ENCODE measurements around the gene PSAP. TPM values are rescaled to one million over a fixed set of nuclear protein-coding genes. Genes with fewer than 3 reads are reported as not detected.

The PSAP gene
- total and polyA plus RNA-seq, 4 donors: 255 to 671 (median 472) TPM

- Histone ChIP-seq H3K9me3 (ENCODE audit: control insufficient read depth in 4 of 4, low read length in 3 of 4) (no peaks in the 10 kb centered on the region), H3K4me1 (ENCODE audit: control insufficient read depth in 4 of 4, insufficient read depth in 4 of 4, low read length in 3 of 4) (no peaks in the 10 kb centered on the region), H3K36me3 (ENCODE audit: control insufficient read depth in 4 of 4, insufficient read depth in 3 of 4, low read depth in 1 of 4, low read length in 3 of 4) (peaks cover 2 to 28% (median 15%) of the 10 kb centered on the region in 4 donors), H3K27ac (ENCODE audit: low read depth in 1 of 2, low read length in 2 of 2) (no peak overlapping the region), H3K4me3 (ENCODE audit: low read depth in 1 of 3, low read length in 3 of 3) (no peak overlapping the region), H3K27me3 (ENCODE audit: control insufficient read depth in 4 of 4, insufficient read depth in 4 of 4, low read length in 3 of 4) (no peaks in the 10 kb centered on the region), H3K9ac (ENCODE audit: low read depth in 1 of 2, low read length in 2 of 2) (no peak overlapping the region)
- DNase-seq (ENCODE audit: low spot score): no peak
- 59% methylated on average over 11 of the region's 11 CpGs for WGBS
- TF ChIP-seq ZBTB33 (IDR thresholded peaks at IDR 0.05): no peak
- TF ChIP-seq RAD21 (IDR thresholded peaks at IDR 0.05): no peak
- no peak for TF ChIP-seq NR2F2 (IDR thresholded peaks at IDR 0.05)
- TF ChIP-seq FOXA2 (IDR thresholded peaks at IDR 0.05): no peak
- TF ChIP-seq TAF1 (conservative IDR thresholded peaks at IDR 0.05): no peak
- TF ChIP-seq GABPA (IDR thresholded peaks at IDR 0.05 in 1 of 2, conservative IDR thresholded peaks at IDR 0.05 in 1 of 2): no peak
- TF ChIP-seq ATF3 (IDR thresholded peaks at IDR 0.05): no peak
- TF ChIP-seq RXRA (IDR thresholded peaks at IDR 0.05): no peak
- TF ChIP-seq YY1 (IDR thresholded peaks at IDR 0.05): no peak
- TF ChIP-seq FOXA1 (IDR thresholded peaks at IDR 0.05): no peak
- no peak for TF ChIP-seq SP1 (IDR thresholded peaks at IDR 0.05)
- TF ChIP-seq HNF4G (IDR thresholded peaks at IDR 0.05): no peak
Observed at GRCh38 chr10:71812913-71813590, 38.0 kb downstream of the PSAP start.

GRCh38 chr10:71812016-71812912 lies 38.8 kb downstream of the PSAP start:
- H3K9ac ChIP-seq (ENCODE audit: low read depth in 1 of 2, low read length in 2 of 2): no peak overlapping the region
- peak; percentile 86 for DNase-seq (ENCODE audit: low spot score)
- no peaks in the 10 kb centered on the region for H3K9me3 ChIP-seq (ENCODE audit: control insufficient read depth in 4 of 4, low read length in 3 of 4)
- no peak overlapping the region for H3K27ac ChIP-seq (ENCODE audit: low read depth in 1 of 2, low read length in 2 of 2)
- no peaks in the 10 kb centered on the region for H3K27me3 ChIP-seq (ENCODE audit: control insufficient read depth in 4 of 4, insufficient read depth in 4 of 4, low read length in 3 of 4)
- H3K4me3 ChIP-seq (ENCODE audit: low read depth in 1 of 3, low read length in 3 of 3): no peak overlapping the region
- 31% methylated on average over 22 of the region's 22 CpGs for WGBS
- peaks cover 2 to 20% (median 10%) of the 10 kb centered on the region in 4 donors for H3K36me3 ChIP-seq (ENCODE audit: control insufficient read depth in 4 of 4, insufficient read depth in 3 of 4, low read depth in 1 of 4, low read length in 3 of 4)
- TF ChIP-seq CTCF (IDR thresholded peaks at IDR 0.05; ENCODE audit: low read depth, low read length, missing input control) (peak; percentile 74), ZBTB33 (IDR thresholded peaks at IDR 0.05) (no peak), RAD21 (IDR thresholded peaks at IDR 0.05) (peak; percentile 88 to 94), YY1 (IDR thresholded peaks at IDR 0.05) (no peak), FOXA1 (IDR thresholded peaks at IDR 0.05) (no peak), SP1 (IDR thresholded peaks at IDR 0.05) (no peak)
- H3K4me1 ChIP-seq (ENCODE audit: control insufficient read depth in 4 of 4, insufficient read depth in 4 of 4, low read length in 3 of 4): no peaks in the 10 kb centered on the region

All from liver (tissue), 9 donors.